HEK293 (cell line): ENCODE measurements around the gene PIK3C2B.

Experiments used
- GLI4 ChIP-seq: fragments of 450-650 bp; formaldehyde crosslinking; IDR thresholded peaks from 2 replicates; pipeline ENCODE4 v1.5.1; 2016; ENCODE audit warnings: missing biosample characterization, missing genetic modification characterization
- OVOL3 ChIP-seq: fragments of 450-650 bp; formaldehyde crosslinking; IDR thresholded peaks from 2 replicates; pipeline ENCODE4 v1.5.1; 2016; ENCODE audit warnings: missing biosample characterization, missing genetic modification characterization
- PRDM1 ChIP-seq: fragments of 450-650 bp; formaldehyde crosslinking; IDR thresholded peaks from 2 replicates; pipeline ENCODE4; 2016; ENCODE audit warnings: missing biosample characterization, missing genetic modification characterization
- SCRT1 ChIP-seq: fragments of 450-650 bp; formaldehyde crosslinking; IDR thresholded peaks from 2 replicates; pipeline ENCODE4 v1.5.1; 2016; ENCODE audit warnings: missing biosample characterization, missing genetic modification characterization, borderline replicate concordance
- SCRT2 ChIP-seq: fragments of 450-650 bp; formaldehyde crosslinking; IDR thresholded peaks from 2 replicates; pipeline ENCODE4 v1.5.1; 2016; ENCODE audit warnings: missing biosample characterization, missing genetic modification characterization
- SP2 ChIP-seq: fragments of 450-650 bp; formaldehyde crosslinking; IDR thresholded peaks from 2 replicates; pipeline ENCODE4 v1.5.1; 2016; ENCODE audit warnings: missing biosample characterization, missing genetic modification characterization
- SP7 ChIP-seq: fragments of 450-650 bp; formaldehyde crosslinking; IDR thresholded peaks from 2 replicates; pipeline ENCODE4 v1.5.1; 2016; ENCODE audit warnings: missing biosample characterization, missing genetic modification characterization
- ZNF157 ChIP-seq: fragments of 450-650 bp; formaldehyde crosslinking; IDR thresholded peaks from 2 replicates; pipeline ENCODE4 v1.5.1; 2016; ENCODE audit warnings: missing biosample characterization, missing genetic modification characterization
- ZNF19 ChIP-seq: fragments of 450-650 bp; formaldehyde crosslinking; IDR thresholded peaks from 2 replicates; pipeline ENCODE4; 2016; ENCODE audit warnings: missing biosample characterization, missing genetic modification characterization, low read depth
- ZNF223 ChIP-seq: fragments of 450-650 bp; formaldehyde crosslinking; IDR thresholded peaks from 2 replicates; pipeline ENCODE4 v1.5.1; 2016; ENCODE audit warnings: missing biosample characterization, missing genetic modification characterization
- ZNF239 ChIP-seq: fragments of 450-650 bp; formaldehyde crosslinking; IDR thresholded peaks from 2 replicates; pipeline ENCODE4 v1.5.1; 2016; ENCODE audit warnings: missing biosample characterization, missing genetic modification characterization
- ZNF394 ChIP-seq: fragments of 450-650 bp; formaldehyde crosslinking; IDR thresholded peaks from 2 replicates; pipeline ENCODE4 v1.5.1; 2016; ENCODE audit warnings: missing biosample characterization, missing genetic modification characterization, mild to moderate bottlenecking, moderate library complexity, borderline replicate concordance
- ZNF423 ChIP-seq: fragments of 450-650 bp; formaldehyde crosslinking; IDR thresholded peaks from 2 replicates; pipeline ENCODE4 v1.5.1; 2016; ENCODE audit warnings: missing biosample characterization, missing genetic modification characterization
- ZNF544 ChIP-seq: fragments of 450-650 bp; formaldehyde crosslinking; IDR thresholded peaks from 2 replicates; pipeline ENCODE4 v1.5.0; 2017; ENCODE audit warnings: missing biosample characterization, missing genetic modification characterization
- ZNF558 ChIP-seq: fragments of 450-650 bp; formaldehyde crosslinking; IDR thresholded peaks from 2 replicates; pipeline ENCODE4 v1.5.1; 2016; ENCODE audit warnings: missing biosample characterization, missing genetic modification characterization
- ZNF621 ChIP-seq: fragments of 450-650 bp; formaldehyde crosslinking; IDR thresholded peaks from 2 replicates; pipeline ENCODE4 v1.5.1; 2017; ENCODE audit warnings: missing biosample characterization, missing genetic modification characterization
- ZSCAN30 ChIP-seq: fragments of 450-650 bp; IDR thresholded peaks from 2 replicates; pipeline ENCODE4 v1.5.1; 2018; ENCODE audit warnings: missing biosample characterization, mild to moderate bottlenecking, missing genetic modification characterization, moderate library complexity
- ZXDB ChIP-seq: fragments of 450-650 bp; formaldehyde crosslinking; IDR thresholded peaks from 2 replicates; pipeline ENCODE4 v1.5.1; 2016; ENCODE audit warnings: missing biosample characterization, missing genetic modification characterization
- TF ChIP-seq, protein P1 (sequence below): fragments of 450-650 bp; formaldehyde crosslinking; IDR thresholded peaks from 2 replicates; pipeline ENCODE4 v1.5.1; 2016; ENCODE audit warnings: missing biosample characterization, missing genetic modification characterization, borderline replicate concordance
- TF ChIP-seq, protein P2 (sequence below): fragments of 450-650 bp; formaldehyde crosslinking; IDR thresholded peaks from 2 replicates; pipeline ENCODE4 v1.5.1; 2016; ENCODE audit warnings: missing biosample characterization, missing genetic modification characterization
- TF ChIP-seq, protein P3 (sequence below): fragments of 450-650 bp; formaldehyde crosslinking; IDR thresholded peaks from 2 replicates; pipeline ENCODE4 v1.5.1; 2016; ENCODE audit warnings: missing biosample characterization, missing genetic modification characterization
- TF ChIP-seq, protein P4 (sequence below): IDR thresholded peaks from 2 replicates; pipeline ENCODE4 v1.6.1; 2011; ENCODE audit warnings: mild to moderate bottlenecking, low read depth, low read length, borderline replicate concordance
- TF ChIP-seq, protein P5 (sequence below): fragments of 450-650 bp; formaldehyde crosslinking; conservative IDR thresholded peaks from 2 replicates; pipeline ENCODE4 v1.5.1; 2016; ENCODE audit warnings: low read depth, missing biosample characterization, missing genetic modification characterization
- TF ChIP-seq, protein P6 (sequence below): fragments of 450-650 bp; formaldehyde crosslinking; IDR thresholded peaks from 2 replicates; pipeline ENCODE4 v1.5.1; 2016; ENCODE audit warnings: missing biosample characterization, missing genetic modification characterization, low read depth

Gene PIK3C2B

DNA sequence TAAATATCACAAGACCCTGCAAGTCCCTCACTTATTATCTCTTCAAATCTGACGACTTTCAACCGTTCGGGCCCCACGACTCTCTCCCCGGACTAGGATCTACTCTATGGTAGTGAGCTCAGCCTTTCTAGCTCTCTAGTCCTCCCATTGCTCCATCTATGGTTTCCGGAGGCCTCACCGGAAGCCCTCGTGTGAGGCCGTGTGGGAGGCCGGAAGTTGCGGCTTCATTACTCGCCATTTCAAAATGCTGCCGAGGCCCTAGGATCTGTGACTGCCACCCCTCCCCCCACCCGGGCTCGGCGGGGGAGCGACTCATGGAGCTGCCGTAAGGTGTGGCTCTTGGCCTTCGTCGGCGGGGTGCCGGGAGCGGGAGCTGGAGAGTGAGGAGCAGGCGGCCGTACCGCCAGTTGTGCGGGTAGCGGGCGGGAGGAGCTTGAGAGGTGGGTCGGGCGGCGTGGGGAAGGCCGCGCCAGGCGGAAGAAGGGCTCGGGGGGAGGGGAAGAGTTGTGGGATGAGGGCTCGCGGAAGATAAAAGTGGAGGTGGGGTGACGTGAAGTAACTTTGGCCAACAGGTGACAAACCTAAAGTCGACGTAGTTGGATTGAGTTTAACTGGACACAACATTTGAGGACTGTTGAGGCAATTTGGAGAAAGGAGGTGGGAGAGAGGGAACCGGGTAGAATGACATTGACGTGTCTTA, 21.7 kb upstream of the PIK3C2B start, which contains the start of gene MDM4 (continued):
- TF ChIP-seq, protein P1, sequence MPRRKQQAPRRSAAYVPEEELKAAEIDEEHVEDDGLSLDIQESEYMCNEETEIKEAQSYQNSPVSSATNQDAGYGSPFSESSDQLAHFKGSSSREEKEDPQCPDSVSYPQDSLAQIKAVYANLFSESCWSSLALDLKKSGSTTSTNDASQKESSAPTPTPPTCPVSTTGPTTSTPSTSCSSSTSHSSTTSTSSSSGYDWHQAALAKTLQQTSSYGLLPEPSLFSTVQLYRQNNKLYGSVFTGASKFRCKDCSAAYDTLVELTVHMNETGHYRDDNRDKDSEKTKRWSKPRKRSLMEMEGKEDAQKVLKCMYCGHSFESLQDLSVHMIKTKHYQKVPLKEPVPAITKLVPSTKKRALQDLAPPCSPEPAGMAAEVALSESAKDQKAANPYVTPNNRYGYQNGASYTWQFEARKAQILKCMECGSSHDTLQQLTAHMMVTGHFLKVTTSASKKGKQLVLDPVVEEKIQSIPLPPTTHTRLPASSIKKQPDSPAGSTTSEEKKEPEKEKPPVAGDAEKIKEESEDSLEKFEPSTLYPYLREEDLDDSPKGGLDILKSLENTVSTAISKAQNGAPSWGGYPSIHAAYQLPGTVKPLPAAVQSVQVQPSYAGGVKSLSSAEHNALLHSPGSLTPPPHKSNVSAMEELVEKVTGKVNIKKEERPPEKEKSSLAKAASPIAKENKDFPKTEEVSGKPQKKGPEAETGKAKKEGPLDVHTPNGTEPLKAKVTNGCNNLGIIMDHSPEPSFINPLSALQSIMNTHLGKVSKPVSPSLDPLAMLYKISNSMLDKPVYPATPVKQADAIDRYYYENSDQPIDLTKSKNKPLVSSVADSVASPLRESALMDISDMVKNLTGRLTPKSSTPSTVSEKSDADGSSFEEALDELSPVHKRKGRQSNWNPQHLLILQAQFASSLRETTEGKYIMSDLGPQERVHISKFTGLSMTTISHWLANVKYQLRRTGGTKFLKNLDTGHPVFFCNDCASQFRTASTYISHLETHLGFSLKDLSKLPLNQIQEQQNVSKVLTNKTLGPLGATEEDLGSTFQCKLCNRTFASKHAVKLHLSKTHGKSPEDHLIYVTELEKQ (tag by site-specific recombination), result 0 out of 2 replicates have a peak, but pooled peaks have one; percentile 46
- peak; percentile 91 for TF ChIP-seq SCRT1
- TF ChIP-seq ZNF394 (tag by site-specific recombination), result peak; percentile 74; the same call in 1 of the 2 replicates
- TF ChIP-seq ZNF544, result no peak
- peak; percentile 36; the same call in 1 of the 2 replicates for TF ChIP-seq ZNF239
- no peak for TF ChIP-seq ZNF19
- peak; percentile 53; the same call in 1 of the 2 replicates for TF ChIP-seq ZNF223 (tag by site-specific recombination)
- TF ChIP-seq, protein P2, sequence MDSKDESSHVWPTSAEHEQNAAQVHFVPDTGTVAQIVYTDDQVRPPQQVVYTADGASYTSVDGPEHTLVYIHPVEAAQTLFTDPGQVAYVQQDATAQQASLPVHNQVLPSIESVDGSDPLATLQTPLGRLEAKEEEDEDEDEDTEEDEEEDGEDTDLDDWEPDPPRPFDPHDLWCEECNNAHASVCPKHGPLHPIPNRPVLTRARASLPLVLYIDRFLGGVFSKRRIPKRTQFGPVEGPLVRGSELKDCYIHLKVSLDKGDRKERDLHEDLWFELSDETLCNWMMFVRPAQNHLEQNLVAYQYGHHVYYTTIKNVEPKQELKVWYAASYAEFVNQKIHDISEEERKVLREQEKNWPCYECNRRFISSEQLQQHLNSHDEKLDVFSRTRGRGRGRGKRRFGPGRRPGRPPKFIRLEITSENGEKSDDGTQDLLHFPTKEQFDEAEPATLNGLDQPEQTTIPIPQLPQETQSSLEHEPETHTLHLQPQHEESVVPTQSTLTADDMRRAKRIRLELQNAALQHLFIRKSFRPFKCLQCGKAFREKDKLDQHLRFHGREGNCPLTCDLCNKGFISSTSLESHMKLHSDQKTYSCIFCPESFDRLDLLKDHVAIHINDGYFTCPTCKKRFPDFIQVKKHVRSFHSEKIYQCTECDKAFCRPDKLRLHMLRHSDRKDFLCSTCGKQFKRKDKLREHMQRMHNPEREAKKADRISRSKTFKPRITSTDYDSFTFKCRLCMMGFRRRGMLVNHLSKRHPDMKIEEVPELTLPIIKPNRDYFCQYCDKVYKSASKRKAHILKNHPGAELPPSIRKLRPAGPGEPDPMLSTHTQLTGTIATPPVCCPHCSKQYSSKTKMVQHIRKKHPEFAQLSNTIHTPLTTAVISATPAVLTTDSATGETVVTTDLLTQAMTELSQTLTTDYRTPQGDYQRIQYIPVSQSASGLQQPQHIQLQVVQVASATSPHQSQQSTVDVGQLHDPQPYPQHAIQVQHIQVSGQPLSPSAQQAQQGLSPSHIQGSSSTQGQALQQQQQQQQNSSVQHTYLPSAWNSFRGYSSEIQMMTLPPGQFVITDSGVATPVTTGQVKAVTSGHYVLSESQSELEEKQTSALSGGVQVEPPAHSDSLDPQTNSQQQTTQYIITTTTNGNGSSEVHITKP, result peak; percentile 76
- TF ChIP-seq SCRT2, result peak; percentile 97
- peak; percentile 67; the same call in 1 of the 2 replicates for TF ChIP-seq ZSCAN30 (tag by site-specific recombination)
- TF ChIP-seq ZNF423 (tag by site-specific recombination), result peak; percentile 84
- TF ChIP-seq, protein P3, sequence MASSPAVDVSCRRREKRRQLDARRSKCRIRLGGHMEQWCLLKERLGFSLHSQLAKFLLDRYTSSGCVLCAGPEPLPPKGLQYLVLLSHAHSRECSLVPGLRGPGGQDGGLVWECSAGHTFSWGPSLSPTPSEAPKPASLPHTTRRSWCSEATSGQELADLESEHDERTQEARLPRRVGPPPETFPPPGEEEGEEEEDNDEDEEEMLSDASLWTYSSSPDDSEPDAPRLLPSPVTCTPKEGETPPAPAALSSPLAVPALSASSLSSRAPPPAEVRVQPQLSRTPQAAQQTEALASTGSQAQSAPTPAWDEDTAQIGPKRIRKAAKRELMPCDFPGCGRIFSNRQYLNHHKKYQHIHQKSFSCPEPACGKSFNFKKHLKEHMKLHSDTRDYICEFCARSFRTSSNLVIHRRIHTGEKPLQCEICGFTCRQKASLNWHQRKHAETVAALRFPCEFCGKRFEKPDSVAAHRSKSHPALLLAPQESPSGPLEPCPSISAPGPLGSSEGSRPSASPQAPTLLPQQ, result peak; percentile 84
- peak; percentile 32; the same call in 1 of the 2 replicates for TF ChIP-seq PRDM1 (tag by site-specific recombination)
- no peak for TF ChIP-seq ZNF157
- 0 out of 2 replicates have a peak, but pooled peaks have one; percentile 30 for TF ChIP-seq ZNF558 (tag by site-specific recombination)
- no peak for TF ChIP-seq ZNF621 (tag by site-specific recombination)
- TF ChIP-seq, protein P4, sequence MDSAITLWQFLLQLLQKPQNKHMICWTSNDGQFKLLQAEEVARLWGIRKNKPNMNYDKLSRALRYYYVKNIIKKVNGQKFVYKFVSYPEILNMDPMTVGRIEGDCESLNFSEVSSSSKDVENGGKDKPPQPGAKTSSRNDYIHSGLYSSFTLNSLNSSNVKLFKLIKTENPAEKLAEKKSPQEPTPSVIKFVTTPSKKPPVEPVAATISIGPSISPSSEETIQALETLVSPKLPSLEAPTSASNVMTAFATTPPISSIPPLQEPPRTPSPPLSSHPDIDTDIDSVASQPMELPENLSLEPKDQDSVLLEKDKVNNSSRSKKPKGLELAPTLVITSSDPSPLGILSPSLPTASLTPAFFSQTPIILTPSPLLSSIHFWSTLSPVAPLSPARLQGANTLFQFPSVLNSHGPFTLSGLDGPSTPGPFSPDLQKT, result peak; percentile 56; the same call in 1 of the 2 replicates
- peak; percentile 85 for TF ChIP-seq OVOL3 (tag by site-specific recombination)
- TF ChIP-seq GLI4, result peak; percentile 95
- TF ChIP-seq SP7 (tag by site-specific recombination), result peak; percentile 91
- TF ChIP-seq, protein P5, sequence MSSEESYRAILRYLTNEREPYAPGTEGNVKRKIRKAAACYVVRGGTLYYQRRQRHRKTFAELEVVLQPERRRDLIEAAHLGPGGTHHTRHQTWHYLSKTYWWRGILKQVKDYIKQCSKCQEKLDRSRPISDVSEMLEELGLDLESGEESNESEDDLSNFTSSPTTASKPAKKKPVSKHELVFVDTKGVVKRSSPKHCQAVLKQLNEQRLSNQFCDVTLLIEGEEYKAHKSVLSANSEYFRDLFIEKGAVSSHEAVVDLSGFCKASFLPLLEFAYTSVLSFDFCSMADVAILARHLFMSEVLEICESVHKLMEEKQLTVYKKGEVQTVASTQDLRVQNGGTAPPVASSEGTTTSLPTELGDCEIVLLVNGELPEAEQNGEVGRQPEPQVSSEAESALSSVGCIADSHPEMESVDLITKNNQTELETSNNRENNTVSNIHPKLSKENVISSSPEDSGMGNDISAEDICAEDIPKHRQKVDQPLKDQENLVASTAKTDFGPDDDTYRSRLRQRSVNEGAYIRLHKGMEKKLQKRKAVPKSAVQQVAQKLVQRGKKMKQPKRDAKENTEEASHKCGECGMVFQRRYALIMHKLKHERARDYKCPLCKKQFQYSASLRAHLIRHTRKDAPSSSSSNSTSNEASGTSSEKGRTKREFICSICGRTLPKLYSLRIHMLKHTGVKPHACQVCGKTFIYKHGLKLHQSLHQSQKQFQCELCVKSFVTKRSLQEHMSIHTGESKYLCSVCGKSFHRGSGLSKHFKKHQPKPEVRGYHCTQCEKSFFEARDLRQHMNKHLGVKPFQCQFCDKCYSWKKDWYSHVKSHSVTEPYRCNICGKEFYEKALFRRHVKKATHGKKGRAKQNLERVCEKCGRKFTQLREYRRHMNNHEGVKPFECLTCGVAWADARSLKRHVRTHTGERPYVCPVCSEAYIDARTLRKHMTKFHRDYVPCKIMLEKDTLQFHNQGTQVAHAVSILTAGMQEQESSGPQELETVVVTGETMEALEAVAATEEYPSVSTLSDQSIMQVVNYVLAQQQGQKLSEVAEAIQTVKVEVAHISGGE (tag by site-specific recombination), result peak; percentile 96
- peak; percentile 88 for TF ChIP-seq SP2 (tag by site-specific recombination)
- peak; percentile 97 for TF ChIP-seq ZXDB (tag by site-specific recombination)
- TF ChIP-seq, protein P6, sequence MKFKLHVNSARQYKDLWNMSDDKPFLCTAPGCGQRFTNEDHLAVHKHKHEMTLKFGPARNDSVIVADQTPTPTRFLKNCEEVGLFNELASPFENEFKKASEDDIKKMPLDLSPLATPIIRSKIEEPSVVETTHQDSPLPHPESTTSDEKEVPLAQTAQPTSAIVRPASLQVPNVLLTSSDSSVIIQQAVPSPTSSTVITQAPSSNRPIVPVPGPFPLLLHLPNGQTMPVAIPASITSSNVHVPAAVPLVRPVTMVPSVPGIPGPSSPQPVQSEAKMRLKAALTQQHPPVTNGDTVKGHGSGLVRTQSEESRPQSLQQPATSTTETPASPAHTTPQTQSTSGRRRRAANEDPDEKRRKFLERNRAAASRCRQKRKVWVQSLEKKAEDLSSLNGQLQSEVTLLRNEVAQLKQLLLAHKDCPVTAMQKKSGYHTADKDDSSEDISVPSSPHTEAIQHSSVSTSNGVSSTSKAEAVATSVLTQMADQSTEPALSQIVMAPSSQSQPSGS, result peak; percentile 2; the same call in 1 of the 2 replicates
